Neuronal stem cell (in vitro differentiated cells): ENCODE data around the gene VPS39.

ENCODE experiments used
- DNase-seq: peaks from one replicate; pipeline ENCODE4 v3.0.0-alpha.2; 2013; ENCODE audit warnings: low spot score
- H2AFZ ChIP-seq: one replicate; pipeline ENCODE4 v1.6.1; 2013; ENCODE audit warnings: mild to moderate bottlenecking, low read length, inconsistent platforms
- H2AK5ac ChIP-seq: 2 replicates; pipeline ENCODE4 v1.6.1; 2013; ENCODE audit warnings: low read depth, mild to moderate bottlenecking, inconsistent platforms, low read length, moderate library complexity, mixed read lengths
- H2BK120ac ChIP-seq: 2 replicates; pipeline ENCODE4 v1.6.1; 2013; ENCODE audit warnings: low read depth, mild to moderate bottlenecking, inconsistent platforms, low read length, moderate library complexity, mixed read lengths
- H2BK12ac ChIP-seq: one replicate; pipeline ENCODE4 v1.6.1; 2013; ENCODE audit warnings: low read length, inconsistent platforms
- H2BK15ac ChIP-seq: 2 replicates; pipeline ENCODE4 v1.6.1; 2013; ENCODE audit warnings: mild to moderate bottlenecking, low read length, inconsistent platforms, mixed read lengths
- H2BK5ac ChIP-seq: one replicate; pipeline ENCODE4 v1.6.1; 2013; ENCODE audit warnings: inconsistent platforms, mild to moderate bottlenecking, low read length, moderate library complexity
- H3K14ac ChIP-seq: one replicate; pipeline ENCODE4 v1.6.1; 2013; ENCODE audit warnings: low read length, inconsistent platforms
- H3K18ac ChIP-seq: 2 replicates; pipeline ENCODE4 v1.6.1; 2013; ENCODE audit warnings: low read length, inconsistent platforms
- H3K23ac ChIP-seq: 2 replicates; pipeline ENCODE4 v1.6.1; 2013; ENCODE audit warnings: low read depth, mild to moderate bottlenecking, mixed read lengths, low read length, inconsistent platforms; ENCODE audit not compliant: poor library complexity
- H3K27ac ChIP-seq: replicated peaks from 3 replicates; pipeline ENCODE4 v1.5.1; 2013; ENCODE audit warnings: low read length, inconsistent platforms
- H3K27me3 ChIP-seq, 3 experiments: 2 replicates each; pipeline ENCODE4 v1.6.1; 2013; ENCODE audit warnings: low read length in 3 of 3, mild to moderate bottlenecking in 2 of 3, inconsistent platforms in 1 of 3, low read depth in 1 of 3, mixed read lengths in 1 of 3, moderate library complexity in 1 of 3; ENCODE audit not compliant: control insufficient read depth in 3 of 3, insufficient read depth in 3 of 3
- H3K36me3 ChIP-seq, 2 donors: replicated peaks in 1 of 2; 2 replicates each; pipeline ENCODE4 v1.6.1; 2013; ENCODE audit warnings: low read length in 2 of 2; ENCODE audit not compliant: control insufficient read depth in 2 of 2, insufficient read depth in 2 of 2
- H3K4ac ChIP-seq: 2 replicates; pipeline ENCODE4 v1.6.1; 2013; ENCODE audit warnings: inconsistent platforms, mild to moderate bottlenecking, low read length, moderate library complexity
- H3K4me1 ChIP-seq, 2 donors: 1 replicate in 1 of 2; 2 replicates in 1 of 2; pipeline ENCODE4 v1.6.1; 2013; ENCODE audit warnings: low read length in 2 of 2, low read depth in 1 of 2; ENCODE audit not compliant: control insufficient read depth in 2 of 2, insufficient read depth in 1 of 2
- H3K4me2 ChIP-seq: one replicate; pipeline ENCODE4 v1.6.1; 2013; ENCODE audit warnings: mild to moderate bottlenecking, low read length, inconsistent platforms; ENCODE audit not compliant: insufficient read depth, poor library complexity, severe bottlenecking
- H3K4me3 ChIP-seq, 2 donors: 2 replicates each; pipeline ENCODE4 v1.5.1; 2013; ENCODE audit warnings: low read length in 2 of 2, mild to moderate bottlenecking in 2 of 2, inconsistent platforms in 1 of 2, moderate library complexity in 1 of 2
- H3K79me1 ChIP-seq: one replicate; pipeline ENCODE4 v1.6.1; 2013; ENCODE audit warnings: low read depth, mild to moderate bottlenecking, inconsistent platforms, low read length, moderate library complexity
- H3K9ac ChIP-seq: one replicate; pipeline ENCODE4 v1.6.1; 2013; ENCODE audit warnings: mild to moderate bottlenecking, low read depth, low read length, inconsistent platforms; ENCODE audit not compliant: poor library complexity
- H3K9me3 ChIP-seq, 2 donors: replicated peaks in 1 of 2; 2 replicates each; pipeline versions ENCODE3 to v1.6.1; 2013; ENCODE audit warnings: low read length in 2 of 2, mild to moderate bottlenecking in 2 of 2, inconsistent platforms in 1 of 2, low read depth in 1 of 2, mixed read lengths in 1 of 2, moderate library complexity in 1 of 2; ENCODE audit not compliant: control insufficient read depth in 2 of 2, insufficient read depth in 1 of 2
- H4K8ac ChIP-seq: one replicate; pipeline ENCODE4 v1.6.1; 2013; ENCODE audit warnings: low read depth, mild to moderate bottlenecking, inconsistent platforms, low read length, moderate library complexity
- H4K91ac ChIP-seq: one replicate; pipeline ENCODE4 v1.6.1; 2013; ENCODE audit warnings: low read length, low read depth, mild to moderate bottlenecking, inconsistent platforms; ENCODE audit not compliant: poor library complexity
- WGBS, 2 donors: extraction: QIAGEN DNeasy Blood & Tissue Kit; methylation state at CpG; one replicate each; pipeline ENCODE4 v1.1.7; 2013; ENCODE audit warnings: missing lambda C conversion rate in 2 of 2, mixed read lengths in 1 of 2; ENCODE audit not compliant: insufficient read length in 2 of 2, insufficient replicate concordance in 1 of 2; ENCODE audit errors: extremely low coverage in 2 of 2; 5-methylcytosine and 5-hydroxymethylcytosine counted together

Gene VPS39

GRCh38 chr15:42157981-42158765, 49.9 kb downstream of the VPS39 start:
- H2BK5ac ChIP-seq, result no peak overlapping the region
- H3K79me1 ChIP-seq, result no peaks in the 10 kb centered on the region
- H2AFZ ChIP-seq, result no peak overlapping the region
- DNase-seq, result no peak
- H2BK120ac ChIP-seq, result no peak overlapping the region
- H2BK15ac ChIP-seq, result no peak overlapping the region
- H3K4ac ChIP-seq, result no peak overlapping the region
- no peaks in the 10 kb centered on the region for H3K27me3 ChIP-seq
- no peak overlapping the region for H3K18ac ChIP-seq
- no peak overlapping the region for H3K9ac ChIP-seq
- no peaks in the 10 kb centered on the region for H3K4me1 ChIP-seq
- no peak overlapping the region for H4K8ac ChIP-seq
- H3K4me2 ChIP-seq, result no peak overlapping the region
- H2BK12ac ChIP-seq, result no peak overlapping the region
- H3K36me3 ChIP-seq, result peaks cover 28 to 50% of the 10 kb centered on the region in 2 donors
- H3K23ac ChIP-seq, result no peak overlapping the region
- no peak overlapping the region for H3K4me3 ChIP-seq
- no peaks in the 10 kb centered on the region for H3K9me3 ChIP-seq
- no peak overlapping the region for H4K91ac ChIP-seq
- no peak overlapping the region for H2AK5ac ChIP-seq
- no peak overlapping the region for H3K27ac ChIP-seq
- no peak overlapping the region for H3K14ac ChIP-seq
- no CpG with 5 or more reads among the region's 8 CpGs for WGBS, 2 donors

- H2BK12ac ChIP-seq, result no peak overlapping the region
- no peaks in the 10 kb centered on the region for H3K4me1 ChIP-seq
- H2BK15ac ChIP-seq, result no peak overlapping the region
- no CpG with 5 or more reads among the region's 8 CpGs for WGBS, 2 donors
- no peak overlapping the region for H4K8ac ChIP-seq
- peaks cover 23 to 42% of the 10 kb centered on the region in 2 donors for H3K36me3 ChIP-seq
- no peak overlapping the region for H2AK5ac ChIP-seq
- no peak overlapping the region for H3K4me3 ChIP-seq
- DNase-seq, result no peak
- H2BK120ac ChIP-seq, result no peak overlapping the region
- no peaks in the 10 kb centered on the region for H3K79me1 ChIP-seq
- no peak overlapping the region for H3K27ac ChIP-seq
- no peak overlapping the region for H2AFZ ChIP-seq
- no peak overlapping the region for H4K91ac ChIP-seq
- no peak overlapping the region for H2BK5ac ChIP-seq
- no peak overlapping the region for H3K14ac ChIP-seq
- H3K18ac ChIP-seq, result no peak overlapping the region
- H3K9ac ChIP-seq, result no peak overlapping the region
- no peaks in the 10 kb centered on the region for H3K27me3 ChIP-seq
- no peak overlapping the region for H3K23ac ChIP-seq
- H3K4me2 ChIP-seq, result no peak overlapping the region
- H3K9me3 ChIP-seq, result no peaks in the 10 kb centered on the region
- no peak overlapping the region for H3K4ac ChIP-seq
Observed at GRCh38 chr15:42157381-42157780, 50.7 kb downstream of the VPS39 start.

GRCh38 chr15:42156243-42156922, 51.7 kb downstream of the VPS39 start, which contains the start of gene PLA2G4F:
Gene PLA2G4F, minus strand, starts transcription at chr15:42156636. Its CDS starts 87 bp downstream, at chr15:42156549.
- Histone ChIP-seq H2AK5ac (no peak within 1 kb of the TSS), H3K4me3 (no peak within 1 kb of the TSS), H2BK12ac (no peak within 1 kb of the TSS), H3K9ac (no peak within 1 kb of the TSS), H3K4me2 (no peak within 1 kb of the TSS), H2BK5ac (no peak within 1 kb of the TSS), H3K36me3 (peaks cover 13 to 32% of the 10 kb centered on the region in 2 donors), H2BK120ac (no peak within 1 kb of the TSS), H2AFZ (no peak within 1 kb of the TSS), H3K4me1 (no peaks in the 10 kb centered on the region), H3K14ac (no peak within 1 kb of the TSS), H3K27me3 (no peaks in the 10 kb centered on the region), H4K8ac (no peak within 1 kb of the TSS), H4K91ac (no peak within 1 kb of the TSS), H3K23ac (no peak within 1 kb of the TSS), H2BK15ac (no peak within 1 kb of the TSS), H3K9me3 (no peaks in the 10 kb centered on the region), H3K27ac (no peak within 1 kb of the TSS), H3K18ac (no peak within 1 kb of the TSS), H3K4ac (no peak within 1 kb of the TSS), H3K79me1 (no peaks in the 10 kb centered on the region)
- WGBS, 2 donors, result no CpG with 5 or more reads among the region's 8 CpGs
- no peak for DNase-seq

GRCh38 chr15:42155546-42156242, 52.4 kb downstream of the VPS39 start:
- Histone ChIP-seq H2BK12ac (no peak overlapping the region), H3K23ac (no peak overlapping the region), H3K4me2 (no peak overlapping the region), H3K18ac (no peak overlapping the region), H2BK15ac (no peak overlapping the region), H3K9ac (no peak overlapping the region), H3K79me1 (no peaks in the 10 kb centered on the region), H3K4ac (no peak overlapping the region), H4K91ac (no peak overlapping the region), H2AK5ac (no peak overlapping the region), H3K4me3 (no peak overlapping the region), H2BK120ac (no peak overlapping the region), H3K27ac (no peak overlapping the region), H3K27me3 (no peaks in the 10 kb centered on the region), H3K36me3 (peaks cover 12 to 25% of the 10 kb centered on the region in 2 donors), H3K4me1 (no peaks in the 10 kb centered on the region), H3K9me3 (no peaks in the 10 kb centered on the region), H3K14ac (no peak overlapping the region), H4K8ac (no peak overlapping the region), H2BK5ac (no peak overlapping the region), H2AFZ (no peak overlapping the region)
- WGBS, 2 donors, result no CpG with 5 or more reads among the region's 27 CpGs
- no peak for DNase-seq
